ENCODE results near the gene GPR160. TPM values are rescaled to one million over a fixed set of nuclear protein-coding genes. Genes with fewer than 3 reads are reported as not detected.

Gene GPR160
- polyA plus RNA-seq, 1 donor from 2014 or later, result 40.9 TPM

DNA sequence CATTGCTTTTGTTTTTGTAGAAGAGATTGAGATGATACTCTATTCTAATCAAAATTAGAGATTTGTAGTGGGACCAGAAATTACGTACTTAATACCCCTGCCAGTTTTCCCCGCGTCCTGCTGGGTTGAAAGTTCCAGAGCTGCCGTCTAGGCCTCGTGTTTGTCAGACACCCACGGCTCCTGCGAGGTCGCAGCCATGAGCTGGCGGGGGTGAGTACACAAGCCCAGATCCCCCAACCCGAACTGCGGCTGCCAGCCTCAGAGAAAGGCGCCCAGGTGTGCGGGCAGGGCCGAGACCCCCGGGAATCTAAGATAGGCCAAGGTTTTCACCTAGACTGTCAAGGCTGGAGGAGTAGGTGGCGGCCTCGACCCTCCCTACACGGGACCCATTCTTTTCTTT lies 26.3 kb downstream of the GPR160 start:
- no peak overlapping the region for H3K27ac Mint-ChIP-seq
- no peak overlapping the region for H3K4me3 Mint-ChIP-seq
- peaks cover 13% of the 10 kb centered on the region for H3K36me3 Mint-ChIP-seq
- peaks cover 0 to 2% (median 1%) of the 10 kb centered on the region in 3 donors for H3K9me3 Mint-ChIP-seq
- H3K27me3 Mint-ChIP-seq, result no peaks in the 10 kb centered on the region
- peaks cover 0 to 4% (median 2%) of the 10 kb centered on the region in 3 donors for H3K4me1 Mint-ChIP-seq

DNA sequence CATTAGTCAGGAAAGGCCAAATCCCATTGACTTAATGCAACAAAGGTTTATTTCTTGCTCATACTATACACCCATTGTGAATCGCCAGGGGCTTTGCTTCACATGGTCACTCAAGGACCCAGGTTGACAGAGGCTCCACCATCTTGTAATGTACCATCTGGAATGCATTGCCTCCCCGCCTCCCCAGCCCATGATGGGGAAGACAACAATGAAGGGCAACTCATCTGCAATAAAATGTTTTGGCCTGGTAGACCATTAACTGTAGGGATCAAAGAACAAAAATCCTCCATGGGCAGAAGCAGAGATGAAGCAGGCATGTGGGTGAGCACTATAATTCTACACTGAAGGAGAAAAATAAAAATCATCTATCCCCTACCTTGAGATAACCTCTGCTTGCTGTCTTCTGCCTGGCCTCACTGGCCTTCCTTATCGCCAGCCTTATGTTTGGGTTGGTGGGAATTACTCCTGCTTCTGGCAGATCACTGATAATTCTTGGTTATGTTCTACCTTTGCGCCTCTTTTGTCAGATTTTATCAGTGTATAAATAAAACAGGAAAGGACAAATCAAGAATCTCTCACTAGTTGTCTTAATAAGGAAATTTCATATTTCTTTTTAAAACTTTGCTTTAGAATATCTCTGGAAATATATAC lies 37.8 kb downstream of the GPR160 start:
- Mint-ChIP-seq H3K4me3 (no peak overlapping the region), H3K36me3 (peaks cover 13% of the 10 kb centered on the region), H3K4me1 (peaks cover 1 to 9% (median 9%) of the 10 kb centered on the region in 3 donors), H3K27me3 (no peaks in the 10 kb centered on the region), H3K27ac (no peak overlapping the region), H3K9me3 (peaks cover 0 to 2% (median under 1%) of the 10 kb centered on the region in 3 donors)

DNA sequence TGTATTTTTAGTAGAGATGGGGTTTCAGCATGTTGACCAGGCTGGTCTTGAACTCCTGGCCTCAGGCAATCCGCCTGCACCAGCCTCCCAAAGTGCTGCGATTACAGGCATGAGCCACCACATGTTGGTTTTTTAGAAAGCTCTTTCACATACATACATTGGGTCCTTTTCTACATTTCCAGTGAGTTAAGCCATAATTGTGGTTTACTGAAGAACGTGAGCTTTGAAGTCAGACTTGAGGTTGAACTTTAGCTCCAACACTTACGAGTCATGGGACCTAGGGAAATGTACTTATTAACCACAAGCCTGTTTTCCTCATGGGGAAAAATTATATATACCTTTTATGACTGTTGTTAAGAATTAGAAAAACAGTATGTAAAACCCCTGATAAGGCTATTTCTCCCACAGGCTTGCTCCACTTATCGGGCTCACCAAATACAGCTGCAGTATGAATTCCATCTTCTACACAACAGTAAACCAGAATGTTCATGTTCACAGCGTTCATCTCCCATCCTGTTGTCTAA lies 39.0 kb downstream of the GPR160 start:
- H3K36me3 Mint-ChIP-seq, result peaks cover 13% of the 10 kb centered on the region
- no peaks in the 10 kb centered on the region for H3K27me3 Mint-ChIP-seq
- peak overlapping the region in 1 of 3 donors; percentile 42 for H3K27ac Mint-ChIP-seq
- H3K4me1 Mint-ChIP-seq, result peaks cover 4 to 9% (median 9%) of the 10 kb centered on the region in 3 donors
- H3K4me3 Mint-ChIP-seq, result no peak overlapping the region
- no peaks in the 10 kb centered on the region for H3K9me3 Mint-ChIP-seq

DNA sequence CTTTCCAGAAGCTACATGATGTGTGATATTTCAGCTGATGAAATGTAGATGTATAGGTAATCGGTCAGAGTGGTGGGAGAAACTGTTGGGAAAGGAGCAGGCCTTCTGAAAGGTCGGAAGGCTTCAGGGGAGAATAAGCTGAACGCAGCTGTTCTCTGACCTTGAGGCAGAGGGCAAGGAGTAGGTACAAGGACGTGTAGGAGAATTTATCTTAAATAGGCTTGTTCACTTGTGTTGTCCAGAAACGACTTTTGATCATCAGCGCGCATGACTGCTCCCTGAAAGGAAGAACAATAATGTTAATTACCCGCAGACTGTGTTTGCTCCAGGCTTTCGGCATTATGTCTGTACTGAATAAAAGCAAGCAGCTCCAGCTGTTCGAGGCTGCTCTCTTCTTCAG lies 39.6 kb downstream of the GPR160 start:
- Mint-ChIP-seq H3K9me3 (no peaks in the 10 kb centered on the region), H3K4me3 (no peak overlapping the region), H3K27ac (no peak overlapping the region), H3K36me3 (peaks cover 11% of the 10 kb centered on the region), H3K4me1 (peaks cover 4 to 9% (median 9%) of the 10 kb centered on the region in 3 donors), H3K27me3 (no peaks in the 10 kb centered on the region)

DNA sequence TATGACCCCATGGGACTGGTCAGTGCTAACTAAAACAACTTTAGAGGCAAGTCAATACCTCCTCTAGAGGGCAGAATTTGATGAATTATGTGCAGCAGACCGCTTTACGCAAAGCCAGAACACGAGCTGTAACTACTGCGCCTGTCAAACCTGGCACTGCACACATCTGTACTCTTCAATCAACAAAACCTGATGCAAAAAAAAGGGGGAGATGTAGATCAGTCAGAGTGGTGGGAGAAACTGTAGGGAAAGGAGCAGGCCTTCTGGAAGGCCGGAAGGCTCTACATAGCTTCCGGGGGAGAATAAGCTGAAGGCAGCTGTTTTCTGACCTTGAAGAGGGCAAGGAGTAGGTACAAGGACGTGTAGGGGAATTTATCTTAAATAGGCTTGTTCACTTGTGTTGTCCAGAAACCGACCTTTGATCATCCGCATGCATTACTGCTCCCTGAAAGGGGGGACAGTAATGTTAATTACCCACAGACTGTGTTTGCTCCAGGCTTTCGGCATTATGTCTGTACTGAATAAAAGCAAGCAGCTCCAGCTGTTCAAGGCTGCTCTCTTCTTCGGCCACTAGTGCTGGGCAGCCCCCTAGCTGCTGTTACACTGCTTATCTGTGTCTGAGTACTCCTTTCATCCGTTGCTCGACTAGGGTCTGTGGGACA lies 41.0 kb downstream of the GPR160 start:
- H3K4me3 Mint-ChIP-seq, result no peak overlapping the region
- peaks cover 7 to 15% (median 13%) of the 10 kb centered on the region in 3 donors for H3K4me1 Mint-ChIP-seq
- H3K27ac Mint-ChIP-seq, result no peak overlapping the region
- H3K27me3 Mint-ChIP-seq, result no peaks in the 10 kb centered on the region
- no peaks in the 10 kb centered on the region for H3K9me3 Mint-ChIP-seq
- peaks cover 8% of the 10 kb centered on the region for H3K36me3 Mint-ChIP-seq

DNA sequence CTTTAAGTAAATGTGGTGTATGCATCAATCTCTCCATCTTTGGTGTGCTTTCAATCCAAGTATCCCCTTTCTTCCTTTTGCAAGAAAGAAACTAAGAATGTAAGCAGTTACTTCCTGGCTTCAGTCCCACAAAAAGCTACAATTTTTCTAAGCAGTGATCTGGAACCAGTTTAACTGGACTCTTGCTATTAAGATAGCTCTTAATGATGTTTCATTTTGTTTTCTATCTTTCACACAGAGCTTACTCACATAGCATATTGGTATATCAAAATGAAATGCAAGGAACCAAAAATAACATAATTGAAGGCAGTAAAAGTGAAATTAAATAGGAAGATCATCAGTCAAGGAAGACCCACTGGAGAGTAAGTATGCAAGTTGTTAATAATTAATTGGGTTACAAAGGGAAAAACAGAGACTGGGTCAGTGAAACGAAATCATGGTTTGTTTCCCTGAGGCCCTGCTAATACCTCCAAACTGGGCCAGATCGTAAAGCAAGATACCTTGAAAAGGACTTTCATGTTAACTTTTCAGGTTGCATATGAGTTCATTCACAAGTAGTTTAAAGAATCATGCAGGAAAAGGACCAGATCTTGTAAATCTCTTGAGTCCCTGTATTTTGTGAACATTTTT lies 41.9 kb downstream of the GPR160 start:
- Mint-ChIP-seq H3K4me3 (no peak overlapping the region), H3K4me1 (peaks cover 7 to 16% (median 15%) of the 10 kb centered on the region in 3 donors), H3K9me3 (no peaks in the 10 kb centered on the region), H3K36me3 (peaks cover 8% of the 10 kb centered on the region), H3K27ac (peak overlapping the region in 1 of 3 donors; percentile 24), H3K27me3 (no peaks in the 10 kb centered on the region)

DNA sequence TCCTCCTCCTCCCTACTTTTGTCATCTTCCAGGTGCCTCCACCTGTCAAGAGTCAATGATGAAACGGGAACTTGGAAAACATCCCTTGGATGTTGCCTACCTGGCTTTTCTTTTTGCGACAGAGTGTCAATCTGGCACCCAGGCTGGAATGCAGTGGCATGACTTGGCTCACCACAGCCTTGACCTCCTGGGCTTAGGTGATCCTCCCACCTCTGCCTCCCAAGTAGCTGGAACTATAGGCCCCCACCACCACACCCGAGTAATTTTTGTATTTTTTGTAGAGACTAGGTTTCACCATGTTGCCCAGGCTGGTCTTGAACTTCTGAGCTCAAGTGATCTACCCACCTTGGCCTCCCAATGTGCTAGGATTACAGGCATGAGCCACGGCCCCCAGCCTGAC lies 42.8 kb downstream of the GPR160 start:
- Mint-ChIP-seq H3K4me1 (peaks cover 10 to 19% (median 15%) of the 10 kb centered on the region in 3 donors), H3K27ac (peak overlapping the region in 1 of 3 donors; percentile 48), H3K4me3 (no peak overlapping the region), H3K36me3 (peaks cover 10% of the 10 kb centered on the region), H3K27me3 (no peaks in the 10 kb centered on the region), H3K9me3 (no peaks in the 10 kb centered on the region)

DNA sequence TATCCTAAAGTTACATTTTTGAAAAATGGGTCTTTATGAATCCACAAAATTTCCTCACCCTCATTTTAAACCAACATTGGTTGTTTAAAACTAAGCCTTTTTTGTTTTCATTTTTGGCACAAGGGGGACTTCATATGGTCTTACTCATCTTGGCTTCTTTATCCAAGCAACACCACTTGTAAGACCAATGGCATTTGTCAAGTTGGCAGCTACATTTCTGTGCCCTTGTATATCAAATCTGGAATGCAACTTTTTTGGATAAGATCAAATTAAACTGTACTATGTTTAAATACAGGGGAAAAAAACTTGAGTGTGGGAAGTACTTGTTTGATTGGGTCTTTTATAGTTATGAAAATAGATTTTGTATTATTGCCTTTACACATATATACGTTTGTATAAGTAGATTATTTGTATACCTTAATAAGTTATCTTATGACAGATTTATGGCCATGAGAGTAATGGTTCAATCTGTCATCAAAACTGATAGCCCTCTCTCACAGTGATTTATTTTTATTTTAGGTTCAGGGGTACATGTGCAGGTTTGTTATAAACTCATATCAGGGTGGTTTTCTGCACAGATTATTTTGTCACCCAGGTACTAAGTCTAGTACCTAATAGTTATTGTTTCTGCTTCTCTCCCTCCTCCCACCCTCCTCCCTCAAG lies 43.4 kb downstream of the GPR160 start:
- peaks cover 12 to 20% (median 15%) of the 10 kb centered on the region in 3 donors for H3K4me1 Mint-ChIP-seq
- H3K27ac Mint-ChIP-seq, result peak overlapping the region in 2 of 3 donors; percentile 48 to 84
- no peak overlapping the region for H3K4me3 Mint-ChIP-seq
- no peaks in the 10 kb centered on the region for H3K9me3 Mint-ChIP-seq
- no peaks in the 10 kb centered on the region for H3K27me3 Mint-ChIP-seq
- H3K36me3 Mint-ChIP-seq, result peaks cover 11% of the 10 kb centered on the region

DNA sequence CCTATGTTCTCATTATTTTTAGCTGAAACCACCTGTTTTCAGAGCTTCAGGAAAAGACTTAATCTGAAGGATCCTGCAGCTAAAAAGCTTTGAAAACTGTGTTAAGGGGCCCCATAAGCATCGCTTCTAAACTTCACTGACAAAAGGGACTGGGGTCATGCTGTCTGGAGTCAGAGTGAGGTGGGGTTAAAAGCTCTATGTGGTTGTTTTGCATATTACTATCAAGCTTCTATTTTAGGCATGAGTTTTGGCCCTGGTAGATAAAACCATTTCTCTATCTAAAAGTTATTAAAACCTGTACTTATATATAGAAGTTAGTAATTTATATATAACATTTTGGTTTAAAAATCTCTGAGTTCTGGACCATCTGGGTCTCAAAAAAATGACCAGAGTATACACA lies 45.5 kb downstream of the GPR160 start:
- Mint-ChIP-seq H3K27ac (peak overlapping the region in 1 of 3 donors; percentile 26), H3K9me3 (no peaks in the 10 kb centered on the region), H3K4me1 (peaks cover 12 to 19% (median 15%) of the 10 kb centered on the region in 3 donors), H3K36me3 (peaks cover 11% of the 10 kb centered on the region), H3K27me3 (no peaks in the 10 kb centered on the region), H3K4me3 (no peak overlapping the region)

DNA sequence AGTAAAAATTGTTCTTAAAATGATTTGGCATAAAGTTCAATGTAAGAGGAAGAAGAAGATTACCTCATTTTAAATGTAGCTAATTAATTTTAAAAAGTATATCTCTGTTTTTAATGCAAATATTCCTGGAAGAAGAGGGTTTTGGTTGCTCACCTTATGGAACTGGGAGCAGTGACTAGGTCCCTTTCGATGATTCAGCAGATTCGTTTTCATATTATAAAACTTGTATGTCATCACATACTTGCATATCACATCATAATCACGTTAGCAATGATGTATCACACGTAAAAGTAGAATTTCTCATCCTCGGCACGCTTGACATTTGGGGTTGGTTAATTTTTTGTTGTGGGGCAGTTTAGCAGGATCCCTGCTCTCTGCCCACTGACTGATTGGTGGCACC lies 47.6 kb downstream of the GPR160 start:
- H3K4me1 Mint-ChIP-seq, result peaks cover 6 to 12% (median 10%) of the 10 kb centered on the region in 3 donors
- H3K27me3 Mint-ChIP-seq, result no peaks in the 10 kb centered on the region
- H3K27ac Mint-ChIP-seq, result peak overlapping the region in 1 of 3 donors; percentile 67
- H3K9me3 Mint-ChIP-seq, result no peaks in the 10 kb centered on the region
- H3K36me3 Mint-ChIP-seq, result peaks cover 6% of the 10 kb centered on the region
- H3K4me3 Mint-ChIP-seq, result no peak overlapping the region

DNA sequence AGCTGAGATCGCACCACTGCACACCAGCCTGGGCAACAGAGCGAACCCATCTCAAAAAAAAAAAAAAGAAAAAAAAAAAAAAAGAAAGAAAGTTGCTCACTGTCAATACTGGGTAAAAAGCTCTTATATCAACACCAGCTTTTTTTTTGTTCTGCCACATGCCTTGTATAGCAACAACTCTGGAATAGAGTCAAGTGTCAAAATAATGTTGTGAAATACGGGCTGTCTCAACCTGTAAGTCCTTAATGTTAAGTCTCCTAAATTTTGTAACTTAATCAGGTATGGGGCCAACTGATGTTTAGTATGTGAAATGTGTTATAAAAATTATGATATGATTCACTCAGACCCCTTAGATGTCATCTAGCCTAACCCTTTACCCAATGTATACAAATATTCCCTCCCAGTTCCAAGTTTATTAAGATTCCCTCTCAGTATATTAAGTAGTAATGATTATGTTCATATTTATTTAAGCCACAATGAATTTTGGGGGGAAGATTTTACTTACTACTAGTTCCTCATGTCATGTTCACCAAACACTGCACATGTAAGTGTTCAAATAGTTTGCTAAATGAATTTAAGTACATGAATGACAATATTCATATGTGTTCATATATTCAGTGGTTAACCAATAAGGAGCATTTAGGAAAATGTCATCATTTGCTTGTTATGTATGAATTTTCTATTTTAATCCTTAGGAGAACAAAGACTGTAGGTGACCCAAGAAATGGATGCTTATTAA lies 52.2 kb downstream of the GPR160 start:
- peaks cover 0 to 6% (median 5%) of the 10 kb centered on the region in 3 donors for H3K4me1 Mint-ChIP-seq

DNA sequence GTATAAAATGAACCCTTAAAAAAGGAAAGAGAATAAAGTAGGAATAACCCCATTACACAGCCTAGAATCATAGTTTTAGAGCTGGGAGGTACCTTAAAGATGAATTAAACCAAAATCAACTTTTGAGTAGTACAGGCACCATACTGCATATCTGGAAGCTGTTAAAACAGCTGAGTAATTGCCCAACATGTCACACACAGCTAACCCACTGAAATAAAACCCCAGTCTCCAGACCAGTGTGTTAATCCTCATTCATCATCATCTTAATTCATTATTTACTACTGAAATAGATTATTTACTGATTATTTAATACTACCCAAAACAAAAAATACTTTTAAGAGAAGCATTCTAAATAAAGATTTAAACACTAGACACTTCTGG lies 52.8 kb downstream of the GPR160 start:
- peak overlapping the region in 1 of 3 donors; percentile 15 for H3K27ac Mint-ChIP-seq
- peaks cover 0 to 3% (median 3%) of the 10 kb centered on the region in 3 donors for H3K4me1 Mint-ChIP-seq
- H3K27me3 Mint-ChIP-seq, result no peaks in the 10 kb centered on the region
- H3K9me3 Mint-ChIP-seq, result no peaks in the 10 kb centered on the region
- peaks cover 12% of the 10 kb centered on the region for H3K36me3 Mint-ChIP-seq
- no peak overlapping the region for H3K4me3 Mint-ChIP-seq

More for the DNA sequence above, 52.2 kb downstream of the GPR160 start:
- no peaks in the 10 kb centered on the region for H3K9me3 Mint-ChIP-seq
- H3K36me3 Mint-ChIP-seq, result peaks cover 11% of the 10 kb centered on the region
- no peak overlapping the region for H3K27ac Mint-ChIP-seq
- no peaks in the 10 kb centered on the region for H3K27me3 Mint-ChIP-seq
- H3K4me3 Mint-ChIP-seq, result no peak overlapping the region

DNA sequence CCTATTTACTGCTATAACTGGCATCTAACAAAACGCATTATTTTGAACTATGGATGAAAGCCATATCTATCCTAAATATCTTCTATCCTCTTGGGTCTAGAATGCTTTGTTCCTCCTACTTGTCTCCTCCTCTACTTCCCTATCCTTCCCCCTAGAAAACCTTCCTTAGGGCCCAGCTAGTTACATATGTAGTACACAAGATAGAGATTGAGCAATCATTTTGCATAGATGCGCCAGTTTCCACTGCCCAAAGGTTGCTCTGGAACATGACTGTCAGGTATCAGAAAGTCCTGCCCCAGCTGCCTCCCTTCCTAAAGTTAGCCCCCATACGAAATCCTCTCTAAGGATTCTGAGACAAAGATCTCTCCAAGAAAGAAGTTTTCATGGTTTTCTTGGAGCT lies 55.1 kb downstream of the GPR160 start:
- H3K27ac Mint-ChIP-seq, result peak overlapping the region in 2 of 3 donors; percentile 2 to 39
- H3K4me1 Mint-ChIP-seq, result peaks cover 0 to 2% (median 2%) of the 10 kb centered on the region in 3 donors
- no peak overlapping the region for H3K4me3 Mint-ChIP-seq
- no peaks in the 10 kb centered on the region for H3K27me3 Mint-ChIP-seq
- peaks cover 16% of the 10 kb centered on the region for H3K36me3 Mint-ChIP-seq
- H3K9me3 Mint-ChIP-seq, result no peaks in the 10 kb centered on the region

DNA sequence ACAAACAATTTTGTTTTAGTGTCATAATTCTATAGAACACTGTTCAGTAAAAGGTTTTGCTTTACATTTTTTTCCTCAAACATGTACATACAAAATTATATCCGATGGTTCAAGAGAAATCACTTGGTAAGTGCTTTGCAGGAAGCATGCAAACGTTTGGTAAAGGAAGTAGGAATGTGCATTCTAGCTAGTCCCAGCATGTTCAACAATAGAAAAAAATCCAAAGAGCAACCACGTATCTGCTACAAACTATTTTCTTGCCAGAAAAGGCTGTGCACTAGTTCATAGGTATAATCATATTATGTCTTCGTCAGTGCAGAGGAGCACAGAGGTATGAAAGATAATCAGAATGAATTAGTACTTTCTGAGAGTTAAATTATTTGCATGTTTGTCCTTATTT lies 58.0 kb downstream of the GPR160 start:
- H3K9me3 Mint-ChIP-seq, result no peaks in the 10 kb centered on the region
- peaks cover 16% of the 10 kb centered on the region for H3K36me3 Mint-ChIP-seq
- no peaks in the 10 kb centered on the region for H3K27me3 Mint-ChIP-seq
- H3K27ac Mint-ChIP-seq, result no peak overlapping the region
- no peak overlapping the region for H3K4me3 Mint-ChIP-seq
- peaks cover 0 to 3% (median 2%) of the 10 kb centered on the region in 3 donors for H3K4me1 Mint-ChIP-seq
